GM19099 (cell line): Measurements from ENCODE around the gene MIPOL1.

ENCODE experiments used
- POLR2A ChIP-seq: IDR thresholded peaks from 3 replicates; pipeline ENCODE4 v1.6.1; 2011; ENCODE audit warnings: low read depth; ENCODE audit not compliant: insufficient read length; ENCODE audit errors: extremely low read depth

The MIPOL1 gene

DNA sequence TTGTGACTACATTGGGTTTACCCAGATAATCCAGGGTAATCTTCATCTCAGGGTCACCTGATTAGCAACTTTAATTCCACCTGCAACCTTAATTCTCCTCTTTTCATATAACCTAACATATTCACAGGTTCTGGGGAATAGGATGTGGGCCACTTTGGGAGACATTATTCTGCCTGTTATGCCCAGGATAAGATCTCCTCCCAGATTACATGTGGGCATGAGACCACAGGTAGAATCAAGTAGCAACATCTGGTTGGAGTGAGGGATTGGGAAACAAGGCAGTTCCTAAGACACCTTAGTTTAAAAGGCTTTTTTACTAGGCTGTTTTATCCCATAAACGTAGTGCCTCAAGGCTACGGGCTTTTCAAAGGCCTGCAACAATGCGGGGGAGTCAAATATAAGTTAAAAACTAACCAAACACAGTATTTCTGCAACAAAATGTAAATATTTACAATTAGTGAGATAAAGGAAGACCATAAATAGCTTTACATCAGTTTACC lies 215.8 kb downstream of the MIPOL1 start:
- no peak for TF ChIP-seq POLR2A

DNA sequence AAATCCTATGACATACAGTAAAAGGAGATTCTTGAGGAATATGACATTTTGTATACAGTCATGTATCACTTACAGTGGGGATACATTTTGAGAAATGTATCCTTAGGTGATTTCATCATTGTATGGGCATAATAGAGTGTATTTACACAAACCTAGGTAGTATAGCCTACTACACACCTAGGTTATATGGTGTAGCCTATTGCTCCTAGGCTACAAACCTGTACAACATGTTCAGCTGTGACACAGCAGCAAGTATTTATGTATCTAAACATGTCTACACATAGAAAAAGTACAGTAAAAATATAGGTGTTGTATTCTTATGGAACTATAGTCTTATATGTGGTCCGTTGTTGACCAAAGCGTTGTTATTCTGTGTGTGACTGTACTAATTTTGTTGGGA lies 218.5 kb downstream of the MIPOL1 start:
- TF ChIP-seq POLR2A: no peak

DNA sequence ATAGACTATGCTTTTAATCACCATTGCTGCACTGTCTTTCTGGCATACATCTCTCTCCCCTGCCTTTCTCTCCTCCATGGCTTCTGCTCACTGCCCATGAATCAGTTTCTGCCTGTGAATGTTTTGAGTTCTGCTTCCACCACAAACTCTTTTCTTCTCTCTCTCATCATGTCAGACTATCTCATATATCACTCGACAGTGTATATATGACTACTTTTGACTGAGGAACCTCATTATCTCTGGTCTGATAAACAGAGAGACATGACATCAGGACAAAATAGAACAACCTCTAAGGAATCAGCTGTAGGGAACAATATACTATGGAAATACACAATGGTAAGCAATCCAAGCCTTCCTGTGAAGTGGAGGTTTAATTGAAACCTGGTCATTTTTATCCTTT lies 219.4 kb downstream of the MIPOL1 start:
- TF ChIP-seq POLR2A: no peak

DNA sequence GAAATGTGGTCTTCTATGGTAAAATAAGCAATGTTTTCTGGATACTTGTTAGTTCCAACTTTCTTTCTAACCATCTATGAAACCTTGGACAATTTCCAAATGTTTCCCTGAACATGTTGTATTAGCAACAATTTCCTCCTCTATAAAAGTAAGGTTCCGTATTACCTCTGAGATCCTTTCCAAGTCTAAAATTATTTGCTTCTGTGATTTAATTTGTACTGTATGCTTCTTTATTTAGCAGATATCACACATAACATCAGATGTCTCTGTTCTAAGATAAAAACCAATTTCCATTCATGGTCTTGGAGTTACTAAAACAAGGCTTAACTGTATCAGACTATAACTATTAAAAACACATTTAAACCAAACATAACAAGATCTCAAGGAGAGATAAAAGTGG lies 220.1 kb downstream of the MIPOL1 start:
- TF ChIP-seq POLR2A: no peak

DNA sequence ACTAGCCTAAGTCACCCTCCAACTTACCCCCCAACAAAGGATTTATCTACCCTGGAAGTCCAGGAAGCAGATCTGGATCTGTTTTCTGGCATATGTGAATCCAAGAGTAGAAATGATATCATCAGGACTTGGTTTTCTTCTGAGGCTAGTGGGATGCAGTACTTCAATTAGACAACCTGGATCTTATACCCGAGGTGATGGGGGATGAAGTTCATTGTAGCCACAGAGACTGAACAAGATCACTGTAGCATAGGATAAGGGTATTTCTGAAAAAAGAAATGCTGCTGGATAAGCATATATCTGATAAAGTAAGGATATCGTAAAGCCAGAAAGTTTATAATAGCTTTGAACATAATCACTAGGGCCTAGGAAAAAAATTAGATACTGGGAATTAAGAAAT lies 222.9 kb downstream of the MIPOL1 start:
- no peak for TF ChIP-seq POLR2A

DNA sequence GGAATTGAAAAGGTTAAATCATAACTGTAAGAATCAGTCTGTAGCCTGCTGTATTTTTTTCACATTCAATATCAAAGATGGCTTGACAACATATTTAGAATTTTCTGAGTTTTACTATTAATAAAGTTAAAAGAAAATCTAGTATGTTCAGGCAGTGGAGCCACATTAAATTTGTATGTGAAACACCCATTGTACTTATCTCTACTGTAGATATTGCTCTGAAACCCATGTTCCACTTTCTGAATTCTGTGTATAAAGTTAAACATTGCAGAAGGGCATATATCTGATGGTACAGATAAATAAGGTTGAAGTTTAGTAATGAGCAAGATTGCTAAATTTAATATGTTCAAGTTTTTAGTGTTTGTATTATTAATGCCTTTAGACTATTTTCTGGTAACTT lies 224.6 kb downstream of the MIPOL1 start:
- no peak for TF ChIP-seq POLR2A

DNA sequence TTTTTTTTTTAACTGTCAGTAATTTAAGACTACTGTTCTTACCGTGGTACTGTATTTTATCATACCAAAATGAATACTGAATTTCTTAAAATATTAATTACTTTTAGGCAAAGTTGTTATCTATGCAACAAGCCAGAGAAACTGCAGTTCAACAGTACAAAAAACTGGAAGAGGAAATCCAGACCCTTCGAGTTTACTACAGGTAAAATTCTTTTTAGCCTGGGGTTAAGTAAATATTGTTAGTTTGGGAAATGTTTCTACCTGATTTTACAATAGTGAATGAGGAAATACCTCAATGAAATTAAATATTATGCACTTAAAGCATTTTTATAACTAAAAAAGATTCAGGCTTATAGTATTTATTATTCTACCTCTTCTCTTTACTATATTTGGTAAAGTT lies 225.0 kb downstream of the MIPOL1 start:
- no peak for TF ChIP-seq POLR2A

DNA sequence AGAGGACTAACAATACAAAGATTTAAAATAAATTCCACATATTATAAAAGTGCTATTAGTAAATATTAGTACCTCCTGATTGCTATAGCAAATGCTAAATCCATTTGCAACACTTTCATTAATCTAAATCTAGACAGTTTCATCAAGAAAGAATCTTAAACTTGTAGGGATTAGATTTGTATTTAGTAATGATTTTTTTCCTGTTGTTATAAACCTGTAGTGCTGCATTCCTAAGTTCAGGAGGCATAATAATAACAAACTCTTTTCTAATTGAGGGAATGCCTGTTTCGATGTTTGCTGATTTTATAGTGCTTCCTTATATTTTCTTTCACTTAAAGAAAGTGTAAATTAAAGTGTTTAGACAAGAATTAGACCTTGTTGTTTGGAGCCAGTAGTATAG lies 231.2 kb downstream of the MIPOL1 start:
- TF ChIP-seq POLR2A: no peak

DNA sequence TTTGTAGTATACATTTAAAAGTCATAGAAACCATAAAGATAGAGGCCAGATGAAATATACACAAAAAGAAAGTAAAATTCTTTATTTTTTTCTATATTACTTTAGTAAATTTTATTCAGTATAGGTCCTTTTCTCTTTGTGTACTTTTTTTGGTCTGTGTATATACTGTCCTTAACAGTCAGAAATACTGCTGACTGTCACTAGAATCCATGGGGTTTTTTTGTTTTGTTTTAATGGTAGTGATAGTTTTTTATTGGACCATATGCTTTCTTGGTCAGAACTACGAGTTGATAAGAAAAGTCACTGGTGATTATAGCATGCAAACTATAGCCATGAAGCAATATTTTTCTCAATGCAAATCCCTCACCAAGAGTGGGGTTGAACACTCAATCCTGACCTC lies 231.9 kb downstream of the MIPOL1 start:
- no peak for TF ChIP-seq POLR2A

DNA sequence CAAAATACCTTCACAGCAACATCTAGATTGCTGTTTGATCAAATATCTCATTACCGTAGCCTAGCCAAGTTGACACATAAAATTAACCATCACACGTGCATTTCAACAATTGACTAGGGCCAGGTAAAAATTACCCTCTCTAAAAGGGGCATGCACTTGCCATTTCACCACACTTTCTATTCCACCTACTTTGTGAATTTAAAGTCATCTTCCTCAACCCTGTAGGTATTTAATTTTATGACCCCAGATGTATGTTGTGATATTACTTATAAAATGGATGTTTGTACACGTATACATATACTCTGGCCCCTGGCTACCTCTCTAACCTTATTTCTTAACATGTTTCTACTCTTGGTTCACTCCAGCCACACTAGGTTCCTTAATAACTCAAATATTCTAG lies 237.1 kb downstream of the MIPOL1 start:
- no peak for TF ChIP-seq POLR2A

DNA sequence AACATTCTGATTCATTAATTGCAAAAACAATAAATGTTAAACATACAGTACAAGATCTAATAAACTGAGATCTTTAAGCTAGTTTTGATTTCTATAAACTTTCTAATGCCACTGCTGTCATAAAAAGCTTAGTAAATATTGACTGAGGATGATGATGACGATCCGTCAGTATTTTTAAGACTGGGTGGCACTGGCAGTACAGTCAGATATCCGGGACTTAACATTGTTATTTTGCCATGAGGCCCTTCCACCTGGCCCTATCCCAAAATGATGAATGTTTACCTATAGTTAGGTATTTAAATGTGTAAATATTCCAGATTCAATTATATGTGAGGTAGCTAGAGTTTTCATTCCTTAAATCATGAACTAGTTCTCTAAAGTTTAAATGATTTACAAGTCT lies 238.8 kb downstream of the MIPOL1 start:
- TF ChIP-seq POLR2A: no peak

DNA sequence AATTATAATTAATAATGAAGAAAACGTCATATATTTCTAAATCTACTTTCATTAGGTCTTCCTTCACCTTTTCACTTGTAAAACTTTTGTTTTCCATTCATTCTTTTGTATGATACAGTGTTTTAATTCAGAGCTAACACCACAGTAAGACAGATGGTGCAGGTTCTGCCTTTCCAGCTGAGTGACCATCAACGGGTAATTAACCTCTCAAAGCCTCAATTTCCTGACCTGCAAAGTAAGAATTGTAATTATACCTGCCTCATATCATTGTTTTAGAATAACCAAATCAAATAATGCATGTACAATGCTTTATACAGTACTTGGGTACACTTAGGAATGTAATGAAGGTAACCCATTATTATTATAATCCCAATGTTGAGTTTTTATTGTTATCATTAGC lies 239.8 kb downstream of the MIPOL1 start:
- no peak for TF ChIP-seq POLR2A

DNA sequence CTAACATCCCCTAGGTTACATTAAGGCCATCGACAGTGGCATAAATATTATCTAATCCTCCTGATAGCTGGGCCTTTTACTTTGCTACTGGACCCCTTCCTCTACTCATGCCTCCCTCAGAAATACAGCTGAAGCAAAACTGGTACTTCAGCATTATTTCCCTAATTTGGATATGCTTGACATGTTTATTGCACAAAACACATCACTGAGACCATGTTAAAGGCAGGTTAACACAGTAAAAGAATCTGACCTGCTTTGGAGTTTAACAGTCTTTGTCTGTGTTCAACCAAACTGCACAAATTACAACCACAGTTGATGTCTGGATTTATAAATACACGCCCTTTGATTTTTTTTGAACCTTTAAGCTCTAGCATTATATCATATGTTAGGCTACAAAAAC lies 240.7 kb downstream of the MIPOL1 start:
- TF ChIP-seq POLR2A: no peak

DNA sequence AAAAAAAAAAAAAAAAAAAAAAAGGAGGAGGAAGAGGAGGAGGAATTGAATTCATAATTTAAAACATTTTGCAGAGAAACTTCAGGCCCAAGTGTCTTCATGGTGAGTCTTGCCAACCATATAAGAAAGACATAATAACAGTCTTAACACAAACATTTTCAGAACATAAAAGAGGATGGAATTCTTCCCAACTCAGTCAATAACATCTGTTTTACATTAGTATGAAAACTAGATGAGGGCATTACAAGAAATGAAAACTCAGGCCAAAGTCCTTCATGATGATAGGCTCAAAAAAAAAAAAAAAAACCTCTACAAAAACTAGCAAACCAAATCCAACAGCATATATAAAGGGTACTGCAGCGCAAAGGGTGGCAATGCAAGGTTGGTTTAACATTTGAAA lies 245.7 kb downstream of the MIPOL1 start:
- TF ChIP-seq POLR2A: no peak

DNA sequence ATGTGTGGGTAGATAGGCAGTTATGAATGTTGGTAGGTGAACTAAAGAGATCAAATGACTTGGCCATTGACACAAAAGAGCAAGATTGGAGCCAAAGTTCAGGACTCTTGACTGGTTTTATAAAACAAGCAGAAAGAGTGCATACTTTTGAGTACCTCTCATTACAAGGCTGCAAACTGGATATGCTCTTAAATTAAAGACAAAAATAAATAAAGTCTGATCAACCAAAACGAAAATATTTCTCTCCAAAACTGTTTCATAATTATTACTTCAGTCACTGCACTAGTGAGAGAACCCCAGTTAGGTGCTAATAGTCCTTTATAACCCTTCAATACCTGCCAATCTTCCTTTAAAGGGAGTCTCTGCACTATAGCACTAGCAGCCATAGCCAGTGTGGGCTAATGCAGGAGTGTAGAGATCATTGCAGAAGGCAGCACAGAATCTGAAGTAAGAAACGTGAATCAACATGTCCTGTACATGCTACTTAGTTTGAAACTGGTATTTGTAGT lies 250.2 kb downstream of the MIPOL1 start:
- TF ChIP-seq POLR2A: no peak

DNA sequence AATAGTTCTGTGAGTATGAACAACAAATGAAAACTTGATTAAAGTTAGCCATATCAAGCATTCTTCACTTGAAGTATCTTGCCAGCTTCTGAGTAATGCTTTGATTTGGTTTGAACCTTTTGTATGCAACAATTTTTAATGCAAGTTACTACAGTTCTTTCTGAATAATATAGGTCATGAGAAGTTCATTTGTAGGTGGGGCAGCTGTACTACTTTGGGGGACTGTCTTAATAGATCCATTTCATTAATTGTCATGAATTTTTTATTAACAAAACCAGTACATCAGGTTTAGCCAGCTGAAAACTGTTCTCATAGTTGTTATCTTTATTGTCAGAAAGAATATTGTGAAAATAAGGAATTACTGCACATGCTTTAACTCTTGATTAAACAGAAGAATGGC lies 254.6 kb downstream of the MIPOL1 start:
- no peak for TF ChIP-seq POLR2A

DNA sequence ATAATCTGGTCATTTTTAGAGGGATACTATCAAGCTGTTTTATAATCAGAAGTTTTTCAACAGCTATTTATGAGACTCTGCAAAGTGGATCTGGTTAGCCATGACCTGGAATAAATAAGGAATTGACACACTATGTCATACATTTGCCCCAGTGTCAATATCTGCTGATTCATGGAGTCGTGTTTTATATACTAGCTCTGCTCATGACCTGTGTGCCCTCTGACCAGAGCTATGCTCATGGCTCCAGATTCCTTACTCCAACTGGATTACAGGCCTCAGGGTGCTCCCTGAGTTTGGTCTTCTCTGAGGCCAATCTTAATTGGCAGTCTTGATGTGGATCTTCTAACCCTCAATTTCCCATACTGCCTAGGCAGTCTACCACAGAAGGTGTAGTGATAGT lies 256.2 kb downstream of the MIPOL1 start:
- no peak for TF ChIP-seq POLR2A
